WTC11 (cell line): ENCODE data around the gene CDC45. TPM values are rescaled to one million over a fixed set of nuclear protein-coding genes. Genes with fewer than 3 reads are reported as not detected.

Experiments
- ATAC-seq: fragments of 200-7000 bp; cut with Tn5 transposase; 2 replicates; pipeline ENCODE4 v1.10.0; 2021; ENCODE audit warnings: mild to moderate bottlenecking, moderate library complexity
- CTCF ChIA-PET: fragments of 300-600 bp; sonication (Branson Sonifier 250); formaldehyde crosslinking; loops from one replicate; lab custom pipeline; 2021; ENCODE audit warnings: antibody characterized with exemption; lab: Charles Lee
- POLR2A ChIA-PET: fragments of 350-600 bp; sonication (Branson Sonifier 250); formaldehyde crosslinking; loops from one replicate; lab custom pipeline; 2021; ENCODE audit warnings: antibody characterized with exemption; lab: Charles Lee
- DNase-seq: peaks from one replicate; pipeline ENCODE4 v3.0.0; 2021; ENCODE audit warnings: low spot score
- H3K27ac Mint-ChIP-seq: 2 replicates; pipeline ENCODE4 v1.8.0; 2021; ENCODE audit warnings: mixed read lengths
- H3K27me3 Mint-ChIP-seq: 2 replicates; pipeline ENCODE4 v1.8.0; 2021; ENCODE audit warnings: low read depth, mild to moderate bottlenecking, moderate library complexity, mixed read lengths
- H3K36me3 Mint-ChIP-seq: 2 replicates; pipeline ENCODE4 v1.8.0; 2021; ENCODE audit warnings: mixed read lengths
- H3K4me1 Mint-ChIP-seq: 2 replicates; pipeline ENCODE4 v1.8.0; 2022; ENCODE audit warnings: mixed read lengths
- H3K4me3 Mint-ChIP-seq: 2 replicates; pipeline ENCODE4 v1.8.0; 2021; ENCODE audit warnings: mild to moderate bottlenecking, moderate library complexity, mixed read lengths
- H3K9me3 Mint-ChIP-seq: 2 replicates; pipeline ENCODE4 v1.8.0; 2021; ENCODE audit warnings: mixed read lengths
- ARID4B ChIP-seq: sonication (generic); formaldehyde crosslinking; IDR thresholded peaks from 2 replicates; pipeline ENCODE4 v1.8.0; 2023; ENCODE audit warnings: missing genetic modification reagents, mild to moderate bottlenecking, borderline replicate concordance
- ATF1 ChIP-seq: sonication (generic); formaldehyde crosslinking; IDR thresholded peaks from 2 replicates; pipeline ENCODE4 v1.8.1; 2023; ENCODE audit warnings: mild to moderate bottlenecking, moderate library complexity, missing genetic modification reagents
- CREM ChIP-seq: sonication (generic); formaldehyde crosslinking; IDR thresholded peaks from 2 replicates; pipeline ENCODE4 v1.8.1; 2022; ENCODE audit warnings: mild to moderate bottlenecking, missing genetic modification reagents, moderate library complexity
- ELF4 ChIP-seq: sonication (generic); formaldehyde crosslinking; IDR thresholded peaks from 2 replicates; pipeline ENCODE4 v1.8.1; 2022; ENCODE audit warnings: low read depth, mild to moderate bottlenecking, moderate library complexity, missing genetic modification reagents
- EMX1 ChIP-seq: fragments of 250-450 bp; sonication (Bioruptor Pico); IDR thresholded peaks from 2 replicates; pipeline ENCODE4 v1.8.0; 2021; ENCODE audit warnings: mild to moderate bottlenecking
- FOXP1 ChIP-seq: sonication (generic); formaldehyde crosslinking; IDR thresholded peaks from 2 replicates; pipeline ENCODE4 v1.8.0; 2022; ENCODE audit warnings: missing genetic modification reagents, mild to moderate bottlenecking, moderate library complexity, borderline replicate concordance
- FOXP4 ChIP-seq: sonication (generic); formaldehyde crosslinking; IDR thresholded peaks from 2 replicates; pipeline ENCODE4 v1.8.0; 2022; ENCODE audit warnings: mild to moderate bottlenecking, missing genetic modification reagents
- GABPB1 ChIP-seq: sonication (generic); formaldehyde crosslinking; IDR thresholded peaks from 2 replicates; pipeline ENCODE4 v1.8.1; 2023; ENCODE audit warnings: mild to moderate bottlenecking, missing genetic modification reagents
- HMGXB4 ChIP-seq: sonication (generic); formaldehyde crosslinking; IDR thresholded peaks from 2 replicates; pipeline ENCODE4 v1.8.1; 2023; ENCODE audit warnings: mild to moderate bottlenecking, moderate library complexity, missing genetic modification reagents
- IRF2 ChIP-seq: sonication (generic); formaldehyde crosslinking; IDR thresholded peaks from 2 replicates; pipeline ENCODE4 v1.8.0; 2022; ENCODE audit warnings: low read depth, missing genetic modification reagents, borderline replicate concordance
- KAT7 ChIP-seq: sonication (generic); formaldehyde crosslinking; IDR thresholded peaks from 2 replicates; pipeline ENCODE4 v1.8.1; 2023; ENCODE audit warnings: missing genetic modification reagents, mild to moderate bottlenecking, borderline replicate concordance
- MLX ChIP-seq: sonication (generic); formaldehyde crosslinking; IDR thresholded peaks from 2 replicates; pipeline ENCODE4 v1.8.1; 2023; ENCODE audit warnings: mild to moderate bottlenecking, missing genetic modification reagents, moderate library complexity
- NFYB ChIP-seq: sonication (generic); formaldehyde crosslinking; conservative IDR thresholded peaks from 2 replicates; pipeline ENCODE4 v1.8.0; 2022; ENCODE audit warnings: low read depth, missing genetic modification reagents
- SOX15 ChIP-seq: fragments of 250-450 bp; sonication (Bioruptor Pico); IDR thresholded peaks from 2 replicates; pipeline ENCODE4 v1.9.0; 2021; ENCODE audit warnings: mild to moderate bottlenecking
- SP1 ChIP-seq: sonication (generic); formaldehyde crosslinking; conservative IDR thresholded peaks from 2 replicates; pipeline ENCODE4 v1.8.1; 2022; ENCODE audit warnings: missing genetic modification reagents
- TP53 ChIP-seq: sonication (generic); formaldehyde crosslinking; IDR thresholded peaks from 2 replicates; pipeline ENCODE4 v1.8.1; 2023; ENCODE audit warnings: mild to moderate bottlenecking, missing genetic modification reagents
- USF1 ChIP-seq: sonication (generic); formaldehyde crosslinking; IDR thresholded peaks from 2 replicates; pipeline ENCODE4 v1.8.0; 2022; ENCODE audit warnings: mild to moderate bottlenecking, missing genetic modification reagents
- USF2 ChIP-seq: sonication (generic); formaldehyde crosslinking; IDR thresholded peaks from 2 replicates; pipeline ENCODE4 v1.8.1; 2023; ENCODE audit warnings: mild to moderate bottlenecking, missing genetic modification reagents, moderate library complexity
- ZBTB21 ChIP-seq: sonication (generic); formaldehyde crosslinking; IDR thresholded peaks from 2 replicates; pipeline ENCODE4 v1.8.1; 2023; ENCODE audit warnings: mild to moderate bottlenecking, missing genetic modification reagents, borderline replicate concordance
- ZNF263 ChIP-seq: sonication (generic); formaldehyde crosslinking; IDR thresholded peaks from 2 replicates; pipeline ENCODE4 v1.8.1; 2022; ENCODE audit warnings: low read depth, mild to moderate bottlenecking, moderate library complexity, missing genetic modification reagents
- ZNF396 ChIP-seq: fragments of 250-450 bp; sonication (Bioruptor Pico); IDR thresholded peaks from 2 replicates; pipeline ENCODE4 v1.8.0; 2021; ENCODE audit warnings: mild to moderate bottlenecking, moderate library complexity, borderline replicate concordance
- total RNA-seq: library from RNA; stranded (reverse); gene quantifications from 3 replicates; pipeline ENCODE4 v1.2.3, GENCODE V29; 2021

CDC45 gene
- total RNA-seq, 1 experiment from 2014 or later, result 38.1 TPM

GRCh38 chr22:19527321-19527721 is 47.6 kb downstream of the CDC45 start:
- Mint-ChIP-seq H3K27me3 (peaks cover 46% of the 10 kb centered on the region), H3K4me3 (no peak overlapping the region), H3K36me3 (no peaks in the 10 kb centered on the region), H3K9me3 (no peaks in the 10 kb centered on the region)
- no peak for DNase-seq
- CTCF ChIA-PET, result interaction anchor here (1.0 to 1.6 kb wide), 3 partner anchors 27 to 103 kb away, joined by 3 to 6 read pairs (median 3); no protein-coding TSS in a partner anchor
- TF ChIP-seq CREM (CRISPR knock-in tag), result no peak
- TF ChIP-seq USF2 (CRISPR knock-in tag), result no peak
- TF ChIP-seq EMX1 (CRISPR knock-in tag), result no peak
- no peak for TF ChIP-seq ATF1 (CRISPR knock-in tag)
- no peak for TF ChIP-seq GABPB1 (CRISPR knock-in tag)
- TF ChIP-seq USF1 (CRISPR knock-in tag), result no peak
- no peak for TF ChIP-seq ZNF396 (CRISPR knock-in tag)
- TF ChIP-seq IRF2, result no peak
- no peak for TF ChIP-seq ZBTB21 (CRISPR knock-in tag)
- no peak for TF ChIP-seq KAT7 (CRISPR knock-in tag)
- no peak for TF ChIP-seq MLX (CRISPR knock-in tag)
- TF ChIP-seq SOX15 (CRISPR knock-in tag), result no peak
- no peak for TF ChIP-seq HMGXB4
- TF ChIP-seq, all 79 proteins: peak for 0
- no peak overlapping the region for H3K27ac Mint-ChIP-seq
- POLR2A ChIA-PET, result no interaction called here
- H3K4me1 Mint-ChIP-seq, result peaks cover 11% of the 10 kb centered on the region
- no peak for ATAC-seq

GRCh38 chr22:19527861-19528417 is 48.2 kb downstream of the CDC45 start:
- ChIA-PET CTCF (interaction anchor here (1.0 to 2.6 kb wide), 4 partner anchors 27 to 102 kb away, joined by 3 to 12 read pairs (median 4); no protein-coding TSS in a partner anchor), POLR2A (no interaction called here)
- no peaks in the 10 kb centered on the region for H3K9me3 Mint-ChIP-seq
- H3K4me1 Mint-ChIP-seq, result peaks cover 8% of the 10 kb centered on the region
- H3K27me3 Mint-ChIP-seq, result peaks cover 39% of the 10 kb centered on the region
- no peak overlapping the region for H3K4me3 Mint-ChIP-seq
- no peak for ATAC-seq
- H3K36me3 Mint-ChIP-seq, result no peaks in the 10 kb centered on the region
- DNase-seq, result no peak
- H3K27ac Mint-ChIP-seq, result no peak overlapping the region
- TF ChIP-seq FOXP1 (CRISPR knock-in tag) (no peak), SP1 (CRISPR knock-in tag) (no peak), TP53 (CRISPR knock-in tag) (no peak), SOX15 (CRISPR knock-in tag) (no peak), NFYB (CRISPR knock-in tag) (no peak)

- no peaks in the 10 kb centered on the region for H3K36me3 Mint-ChIP-seq
- H3K4me1 Mint-ChIP-seq, result peaks cover 3% of the 10 kb centered on the region
- no peak for ATAC-seq
- peaks cover 25% of the 10 kb centered on the region for H3K27me3 Mint-ChIP-seq
- no peak for DNase-seq
- H3K27ac Mint-ChIP-seq, result no peak overlapping the region
- ChIA-PET POLR2A (no interaction called here), CTCF (interaction anchor here (0.6 to 2.6 kb wide), 4 partner anchors 16 to 306 kb away, joined by 3 to 12 read pairs (median 4); no protein-coding TSS in a partner anchor)
- no peaks in the 10 kb centered on the region for H3K9me3 Mint-ChIP-seq
- no peak overlapping the region for H3K4me3 Mint-ChIP-seq
- no peak for TF ChIP-seq ARID4B (CRISPR knock-in tag)
- TF ChIP-seq ZNF263 (CRISPR knock-in tag), result no peak
- no peak for TF ChIP-seq ELF4
- no peak for TF ChIP-seq FOXP4 (CRISPR knock-in tag)
These were observed 50.1 kb downstream of the CDC45 start for GRCh38 chr22:19529811-19530210.
